Activated T-cell treated with anti-CD3 and anti-CD28 coated beads, Interleukin-2, amount 50 U/mL, for 4 hours (primary cell): ENCODE data around the gene RAB11FIP3. TPM values are rescaled to one million over a fixed set of nuclear protein-coding genes. Genes with fewer than 3 reads are reported as not detected.

Experiments used
- ATAC-seq, 2 donors: fragments of 200-7000 bp; cut with Tn5 transposase; one replicate each; pipeline ENCODE4 v1.10.0; 2021
- DNase-seq: peaks from one replicate; pipeline ENCODE4 v3.0.0-alpha.2; 2020
- H3K27me3 Mint-ChIP-seq: one replicate; pipeline ENCODE4 v1.8.0; 2021; ENCODE audit warnings: low read depth, mixed read lengths
- H3K36me3 Mint-ChIP-seq: one replicate; pipeline ENCODE4 v1.8.0; 2022; ENCODE audit warnings: mixed read lengths; ENCODE audit not compliant: insufficient read depth
- H3K4me1 Mint-ChIP-seq: one replicate; pipeline ENCODE4 v1.8.0; 2021; ENCODE audit warnings: low read depth, mixed read lengths
- H3K4me3 Mint-ChIP-seq: one replicate; pipeline ENCODE4 v1.8.0; 2021; ENCODE audit warnings: mild to moderate bottlenecking, moderate library complexity, mixed read lengths
- H3K9me3 Mint-ChIP-seq: one replicate; pipeline ENCODE4 v1.8.0; 2021; ENCODE audit warnings: mixed read lengths
- total RNA-seq, 3 donors: library from RNA; stranded (reverse); gene quantifications; one replicate each; pipeline ENCODE4 v1.2.1, GENCODE V29; 2021

Gene RAB11FIP3
- total RNA-seq, 3 donors from 2014 or later, result 28.2 to 31.3 (median 28.8) TPM

GRCh38 chr16:554297-554621, 128.8 kb downstream of the RAB11FIP3 start:
- Mint-ChIP-seq H3K9me3 (no peaks in the 10 kb centered on the region), H3K4me1 (no peaks in the 10 kb centered on the region), H3K4me3 (no peak overlapping the region), H3K27me3 (peaks cover 12% of the 10 kb centered on the region), H3K36me3 (no peaks in the 10 kb centered on the region)
- ATAC-seq, result no peak
- no peak for DNase-seq

DNA sequence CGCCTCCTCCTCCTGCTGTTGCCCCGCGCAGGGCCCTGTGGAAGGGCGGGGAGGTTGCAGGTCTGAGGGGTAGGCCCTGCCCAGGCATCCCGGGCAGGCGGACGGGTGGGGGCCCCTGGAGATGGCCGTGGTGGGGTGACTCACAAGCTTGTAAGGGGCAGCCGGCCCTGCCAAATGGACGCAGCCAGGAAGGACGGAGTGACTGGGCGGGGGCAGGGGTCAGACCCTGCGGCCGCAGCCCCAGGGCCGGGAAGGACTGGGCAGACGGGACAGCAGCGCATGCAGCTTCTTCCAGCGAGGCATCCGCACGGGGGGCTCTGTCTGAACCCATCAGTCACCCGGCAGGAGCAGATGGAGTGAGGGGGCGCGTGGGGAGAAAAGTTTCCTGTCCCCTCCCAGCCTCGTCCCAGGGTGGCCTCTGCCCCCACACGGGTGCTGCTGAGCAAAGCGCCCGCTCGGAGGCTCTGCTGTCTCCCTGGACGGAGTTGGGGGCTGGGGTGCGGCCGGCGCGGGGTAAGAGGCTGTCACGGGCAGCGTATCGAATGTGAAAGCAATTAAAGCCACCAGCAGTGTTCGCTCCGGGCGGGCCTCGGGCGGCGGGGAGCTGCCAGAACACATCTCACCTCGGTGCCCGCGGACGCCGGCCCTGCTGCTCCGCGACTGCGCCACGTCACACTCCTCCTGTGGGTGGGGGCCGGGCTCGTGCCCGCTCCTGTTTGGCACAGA, 129.4 kb downstream of the RAB11FIP3 start:
- Mint-ChIP-seq H3K4me3 (no peak overlapping the region), H3K27me3 (peaks cover 16% of the 10 kb centered on the region), H3K4me1 (no peaks in the 10 kb centered on the region), H3K9me3 (no peaks in the 10 kb centered on the region), H3K36me3 (no peaks in the 10 kb centered on the region)
- DNase-seq (no peak), ATAC-seq (no peak)

GRCh38 chr16:555528-556473, 130.4 kb downstream of the RAB11FIP3 start:
- Mint-ChIP-seq H3K27me3 (peaks cover 16% of the 10 kb centered on the region), H3K36me3 (no peaks in the 10 kb centered on the region), H3K9me3 (no peaks in the 10 kb centered on the region), H3K4me3 (no peak overlapping the region), H3K4me1 (no peaks in the 10 kb centered on the region)
- DNase-seq (no peak), ATAC-seq (no peak)

DNA sequence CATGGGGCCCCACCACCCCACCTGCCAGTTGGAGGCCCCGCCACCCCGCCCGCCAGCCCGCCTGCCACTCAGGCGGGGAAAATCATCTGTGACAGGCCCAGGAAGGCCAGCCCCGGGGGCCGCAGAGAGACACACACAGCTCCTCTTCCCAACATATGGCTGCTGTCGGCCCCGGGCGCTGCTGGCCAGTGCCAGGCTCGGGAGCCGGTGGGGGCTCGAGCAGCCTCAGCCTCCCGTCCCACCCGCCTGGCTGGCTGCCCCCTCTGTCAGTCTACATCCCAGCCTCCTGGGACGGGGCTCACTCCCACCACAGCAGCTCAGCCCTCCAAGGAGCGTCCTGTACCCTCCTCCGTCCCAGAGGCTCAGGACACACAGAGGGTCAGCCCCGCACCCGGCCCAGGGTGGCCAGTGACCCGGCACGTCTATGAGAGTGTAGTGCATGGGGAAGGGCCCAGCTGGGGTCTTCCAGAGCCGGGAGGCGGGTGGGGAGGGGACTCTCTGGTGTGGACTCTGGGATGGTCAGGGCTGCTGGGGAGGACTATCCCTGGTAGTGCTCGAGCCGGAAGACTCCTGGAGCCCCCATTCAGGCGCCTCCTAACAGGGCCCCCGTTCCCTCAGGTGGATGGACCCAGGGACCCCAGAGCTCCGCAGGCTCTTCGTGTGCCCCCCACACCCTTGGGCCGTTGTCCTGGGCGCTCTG, 131.2 kb downstream of the RAB11FIP3 start:
- Mint-ChIP-seq H3K27me3 (peaks cover 18% of the 10 kb centered on the region), H3K4me1 (no peaks in the 10 kb centered on the region), H3K4me3 (no peak overlapping the region), H3K36me3 (no peaks in the 10 kb centered on the region), H3K9me3 (no peaks in the 10 kb centered on the region)
- DNase-seq, result no peak
- ATAC-seq, result no peak

DNA sequence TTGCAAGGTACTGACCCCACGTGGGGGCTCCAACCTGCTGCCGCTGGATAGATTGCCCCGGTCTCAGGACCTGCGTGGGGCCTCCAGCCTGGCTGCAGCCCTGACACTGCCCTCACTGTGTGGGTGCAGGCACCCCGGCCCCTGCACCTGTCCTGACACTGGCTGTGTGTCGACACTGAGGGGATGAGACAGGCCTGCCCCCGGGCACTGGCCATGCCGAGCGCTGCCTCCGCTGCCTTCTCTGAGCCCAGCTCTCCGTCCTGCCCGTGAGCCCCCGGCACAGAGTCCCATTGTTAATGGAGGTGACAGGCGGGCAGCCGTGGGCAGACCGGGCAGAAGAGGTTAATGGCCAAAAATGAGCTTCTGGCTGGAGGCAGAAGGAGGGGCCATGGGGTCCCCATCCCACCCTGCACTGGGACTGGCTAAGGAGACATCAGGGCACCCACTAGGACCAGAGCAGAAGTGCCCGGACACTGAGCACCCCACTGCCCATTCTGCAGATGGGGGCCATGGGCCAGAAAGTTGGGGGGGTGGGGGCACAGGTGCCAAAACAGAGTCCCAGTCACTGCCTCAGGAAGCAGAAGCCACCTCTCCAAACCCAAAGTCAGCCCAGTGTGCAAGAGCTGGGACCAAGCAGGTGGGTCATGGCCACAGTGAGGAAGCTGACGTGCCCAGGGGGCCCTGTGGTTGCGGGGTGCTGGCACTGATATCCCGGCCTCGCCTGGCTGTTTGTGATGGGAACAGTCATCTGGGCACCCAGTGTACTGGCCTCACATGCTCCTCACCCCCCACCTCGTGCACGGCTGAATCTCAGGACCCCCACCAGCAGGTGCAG, 132.2 kb downstream of the RAB11FIP3 start:
- H3K4me3 Mint-ChIP-seq, result no peak overlapping the region
- no peaks in the 10 kb centered on the region for H3K4me1 Mint-ChIP-seq

GRCh38 chr16:558298-559020, 133.0 kb downstream of the RAB11FIP3 start:
- ATAC-seq, result no peak
- Mint-ChIP-seq H3K27me3 (peaks cover 23% of the 10 kb centered on the region), H3K9me3 (no peaks in the 10 kb centered on the region)

More for the DNA sequence above, 132.2 kb downstream of the RAB11FIP3 start:
- H3K36me3 Mint-ChIP-seq, result no peaks in the 10 kb centered on the region
- ATAC-seq (no peak), DNase-seq (no peak)
- H3K9me3 Mint-ChIP-seq, result no peaks in the 10 kb centered on the region
- H3K27me3 Mint-ChIP-seq, result peaks cover 23% of the 10 kb centered on the region

GRCh38 chr16:559021-559380, 133.6 kb downstream of the RAB11FIP3 start:
- no peak for ATAC-seq
- H3K36me3 Mint-ChIP-seq, result no peaks in the 10 kb centered on the region
- H3K4me3 Mint-ChIP-seq, result no peak overlapping the region

More at GRCh38 chr16:558298-559020, 133.0 kb downstream of the RAB11FIP3 start:
- Mint-ChIP-seq H3K4me1 (no peaks in the 10 kb centered on the region), H3K36me3 (no peaks in the 10 kb centered on the region), H3K4me3 (no peak overlapping the region)
- no peak for DNase-seq

GRCh38 chr16:559411-560203, 134.2 kb downstream of the RAB11FIP3 start:
- no peaks in the 10 kb centered on the region for H3K9me3 Mint-ChIP-seq
- H3K4me1 Mint-ChIP-seq, result no peaks in the 10 kb centered on the region
- H3K27me3 Mint-ChIP-seq, result peaks cover 23% of the 10 kb centered on the region
- no peak overlapping the region for H3K4me3 Mint-ChIP-seq
- no peaks in the 10 kb centered on the region for H3K36me3 Mint-ChIP-seq
- DNase-seq, result no peak
- no peak for ATAC-seq

More at GRCh38 chr16:559021-559380, 133.6 kb downstream of the RAB11FIP3 start:
- DNase-seq, result no peak
- peaks cover 23% of the 10 kb centered on the region for H3K27me3 Mint-ChIP-seq
- no peaks in the 10 kb centered on the region for H3K9me3 Mint-ChIP-seq
- H3K4me1 Mint-ChIP-seq, result no peaks in the 10 kb centered on the region

DNA sequence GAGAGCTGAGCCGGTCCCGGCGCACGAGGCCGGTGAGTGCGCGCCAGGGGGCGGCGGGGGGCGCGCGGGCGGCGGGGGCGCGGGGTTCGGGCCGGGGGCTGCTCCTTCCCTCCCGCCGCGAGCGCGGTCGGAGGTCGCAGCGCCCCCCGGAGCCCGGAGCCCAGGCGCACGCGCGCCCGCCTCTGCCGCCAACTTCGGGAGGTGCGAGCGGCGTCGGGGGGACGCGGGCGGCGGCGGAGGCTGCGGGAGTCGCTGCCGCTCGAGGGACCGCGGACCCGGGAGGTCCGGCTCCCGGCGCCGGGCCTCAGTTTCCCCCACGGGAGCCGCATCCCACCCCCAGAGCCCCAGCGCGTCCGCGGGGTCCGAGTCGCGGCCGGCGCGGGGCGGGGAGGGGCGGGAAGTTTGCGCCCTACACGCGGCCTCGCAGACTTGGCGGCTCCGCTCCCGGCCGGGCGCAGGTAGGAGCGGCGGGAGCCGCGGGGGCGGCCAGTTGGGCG, 134.8 kb downstream of the RAB11FIP3 start, which contains the start of gene PRR35:
TSS of gene PRR35 (plus strand) at position 191 of the 497 bp plus-strand sequence. CDS start 2,901 bp downstream, outside the sequence.
- no peaks in the 10 kb centered on the region for H3K36me3 Mint-ChIP-seq
- DNase-seq (no peak), ATAC-seq (no peak)
- peaks cover 23% of the 10 kb centered on the region for H3K27me3 Mint-ChIP-seq
- H3K4me3 Mint-ChIP-seq, result no peak within 1 kb of the TSS
- no peaks in the 10 kb centered on the region for H3K9me3 Mint-ChIP-seq
- H3K4me1 Mint-ChIP-seq, result no peaks in the 10 kb centered on the region

- DNase-seq (no peak), ATAC-seq (no peak)
- H3K9me3 Mint-ChIP-seq, result no peaks in the 10 kb centered on the region
- H3K4me3 Mint-ChIP-seq, result no peak overlapping the region
- H3K4me1 Mint-ChIP-seq, result no peaks in the 10 kb centered on the region
- no peaks in the 10 kb centered on the region for H3K36me3 Mint-ChIP-seq
- peaks cover 23% of the 10 kb centered on the region for H3K27me3 Mint-ChIP-seq
Observed at GRCh38 chr16:560701-561412, 135.4 kb downstream of the RAB11FIP3 start.

- Mint-ChIP-seq H3K4me1 (peaks cover under 1% of the 10 kb centered on the region), H3K27me3 (peaks cover 23% of the 10 kb centered on the region), H3K9me3 (no peaks in the 10 kb centered on the region), H3K4me3 (no peak overlapping the region), H3K36me3 (no peaks in the 10 kb centered on the region)
- ATAC-seq (no peak), DNase-seq (no peak)
Observed at GRCh38 chr16:561413-561794, 136.0 kb downstream of the RAB11FIP3 start.
